ENCODE results near the gene SKA1. TPM values are rescaled to one million over a fixed set of nuclear protein-coding genes. Genes with fewer than 3 reads are reported as not detected.

Gene SKA1
- total and polyA plus RNA-seq, 12 donors: 0.30 to 8.6 (median 0.71) TPM

- H3K27ac ChIP-seq: no peak overlapping the region
- 68 to 78% (median 75%) methylated on average over 2 of the region's 2 CpGs for WGBS, 4 donors
- H3K4me3 ChIP-seq: no peak overlapping the region
- TF ChIP-seq POLR2A (IDR thresholded peaks at IDR 0.05) (no peak), CTCF (IDR thresholded peaks at IDR 0.05) (no peak)
- no peaks in the 10 kb centered on the region for H3K9me3 ChIP-seq (replicated peaks in 1 of 3)
- no peak for DNase-seq
- intact Hi-C loops (cut with DNase I): loop anchor here in 1 of 2 donors (10.0 kb wide), 1 partner anchor 76 kb away; no protein-coding TSS in a partner anchor
- H3K27me3 ChIP-seq: no peaks in the 10 kb centered on the region
- H3K4me1 ChIP-seq (replicated peaks in 1 of 2): no peaks in the 10 kb centered on the region
- no peaks in the 10 kb centered on the region for H3K36me3 ChIP-seq (replicated peaks in 1 of 2)
These were observed 24.1 kb upstream of the SKA1 start for GRCh38 chr18:50350699-50351098.

GRCh38 chr18:50356036-50356945 lies 18.6 kb upstream of the SKA1 start:
- intact Hi-C loops (cut with DNase I): loop anchor here in 1 of 2 donors (5.0 to 10.0 kb wide), 2 partner anchors 81 to 139 kb away; no protein-coding TSS in a partner anchor
- H3K27ac ChIP-seq: peak overlapping the region in 1 of 5 donors; percentile 25
- no peak overlapping the region for H3K4me3 ChIP-seq
- TF ChIP-seq POLR2A (IDR thresholded peaks at IDR 0.05) (no peak), CTCF (IDR thresholded peaks at IDR 0.05) (no peak)
- WGBS, 4 donors: 18 to 27% (median 20%) methylated on average over 4 of the region's 4 CpGs
- no peaks in the 10 kb centered on the region for H3K9me3 ChIP-seq (replicated peaks in 1 of 3)
- H3K36me3 ChIP-seq (replicated peaks in 1 of 2): no peaks in the 10 kb centered on the region
- no peaks in the 10 kb centered on the region for H3K27me3 ChIP-seq
- DNase-seq: peak in 6 of 7 donors; percentile 24 to 66 (median 54)
- no peaks in the 10 kb centered on the region for H3K4me1 ChIP-seq (replicated peaks in 1 of 2)

- Histone ChIP-seq H3K27me3 (no peaks in the 10 kb centered on the region), H3K4me3 (no peak overlapping the region), H3K4me1 (replicated peaks in 1 of 2) (no peaks in the 10 kb centered on the region), H3K9me3 (replicated peaks in 1 of 3) (no peaks in the 10 kb centered on the region), H3K36me3 (replicated peaks in 1 of 2) (no peaks in the 10 kb centered on the region), H3K27ac (no peak overlapping the region)
- intact Hi-C loops (cut with DNase I): loop anchor here in 1 of 2 donors (5.0 to 10.0 kb wide), 2 partner anchors 84 to 142 kb away; no protein-coding TSS in a partner anchor
- 9 to 20% (median 18%) methylated on average over 1 of the region's 1 CpG for WGBS, 4 donors
- DNase-seq: no peak
- TF ChIP-seq CTCF (IDR thresholded peaks at IDR 0.05): no peak
- no peak for TF ChIP-seq POLR2A (IDR thresholded peaks at IDR 0.05)
These were observed 16.0 kb upstream of the SKA1 start for GRCh38 chr18:50358844-50359243.

- TF ChIP-seq POLR2A (IDR thresholded peaks at IDR 0.05) (no peak), CTCF (IDR thresholded peaks at IDR 0.05) (no peak)
- no peak overlapping the region for H3K27ac ChIP-seq
- H3K4me1 ChIP-seq (replicated peaks in 1 of 2): no peaks in the 10 kb centered on the region
- no peak overlapping the region for H3K4me3 ChIP-seq
- WGBS, 4 donors: 68 to 89% (median 78%) methylated on average over 2 of the region's 2 CpGs
- intact Hi-C loops (cut with DNase I): loop anchor here (5.0 to 10.0 kb wide), 3 partner anchors 45 to 143 kb away; no protein-coding TSS in a partner anchor
- DNase-seq: no peak
- H3K9me3 ChIP-seq (replicated peaks in 1 of 3): no peaks in the 10 kb centered on the region
- H3K36me3 ChIP-seq (replicated peaks in 1 of 2): no peaks in the 10 kb centered on the region
- H3K27me3 ChIP-seq: no peaks in the 10 kb centered on the region
These were observed 15.0 kb upstream of the SKA1 start for GRCh38 chr18:50359806-50360205.
